ENCODE data around the gene CLIC4.
"Not testable (repeated sequence)": the region's sequence is repeated elsewhere in the genome, so short reads cannot be mapped to it uniquely, and the experiment has no call there.

The CLIC4 gene

DNA sequence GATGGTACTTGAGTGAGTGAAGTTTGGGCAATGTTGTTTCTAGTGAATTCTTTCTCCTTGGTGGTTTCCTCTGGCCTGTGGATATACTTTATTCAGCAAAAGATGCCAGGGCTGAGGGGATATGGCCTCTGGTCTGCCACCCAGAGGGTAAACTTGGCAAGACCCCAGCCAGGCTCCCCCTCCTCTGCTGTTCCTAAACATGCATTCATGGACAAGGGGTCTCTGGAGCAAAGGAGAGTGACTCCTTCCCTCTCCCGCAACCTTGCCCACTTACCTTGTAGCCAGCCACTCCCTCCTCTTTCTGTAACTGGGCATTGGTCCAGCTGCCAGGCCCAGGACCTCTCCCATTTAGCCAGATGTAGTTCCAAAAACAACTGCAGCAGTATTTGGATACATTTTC lies 141.0 kb downstream of the CLIC4 start:
- DNase-seq: no peak

DNA sequence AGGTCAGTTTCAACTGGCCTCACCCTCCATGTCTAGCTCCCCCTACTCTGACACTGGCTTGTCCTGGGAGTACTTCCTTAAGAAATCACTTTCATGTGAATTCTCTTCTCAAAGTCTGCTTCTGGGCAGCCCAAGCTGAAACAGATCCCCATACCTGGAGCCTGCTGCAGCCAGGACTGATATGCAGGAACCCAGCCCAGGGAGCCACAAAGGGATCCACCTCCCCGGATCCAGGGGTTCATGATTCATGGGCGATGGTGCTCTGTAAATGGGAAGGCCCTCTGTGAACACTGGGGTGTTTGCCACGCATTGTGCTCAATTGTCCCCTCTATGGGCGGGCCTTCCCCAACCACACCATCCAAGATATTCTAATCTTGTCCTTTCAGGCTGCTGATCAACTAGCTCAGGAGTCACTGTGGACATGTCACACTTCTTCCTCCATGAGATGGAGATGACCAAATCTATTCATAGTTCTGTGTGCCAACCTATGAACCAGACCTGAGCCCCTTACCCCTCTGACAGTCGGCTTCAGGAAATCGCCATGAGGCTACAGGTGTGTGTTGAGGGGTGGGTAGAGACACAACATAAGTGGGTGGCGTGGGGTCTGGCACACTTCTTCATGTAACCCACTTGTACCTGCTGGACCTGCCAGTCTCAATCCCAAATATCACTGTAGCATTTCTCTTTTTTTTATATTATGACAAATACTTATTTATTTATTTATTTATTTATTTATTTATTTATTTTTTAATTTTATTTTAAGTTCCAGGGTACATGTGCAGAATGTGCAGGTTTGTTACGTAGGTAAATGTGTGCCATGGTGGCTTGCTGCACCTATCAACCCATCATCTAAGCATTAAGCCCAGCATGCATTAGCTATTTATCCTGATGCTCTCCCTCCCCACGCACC lies 143.1 kb downstream of the CLIC4 start:
- DNase-seq: no peak

GRCh38 chr1:24888971-24889676 lies 143.9 kb downstream of the CLIC4 start:
- no peak for DNase-seq

DNA sequence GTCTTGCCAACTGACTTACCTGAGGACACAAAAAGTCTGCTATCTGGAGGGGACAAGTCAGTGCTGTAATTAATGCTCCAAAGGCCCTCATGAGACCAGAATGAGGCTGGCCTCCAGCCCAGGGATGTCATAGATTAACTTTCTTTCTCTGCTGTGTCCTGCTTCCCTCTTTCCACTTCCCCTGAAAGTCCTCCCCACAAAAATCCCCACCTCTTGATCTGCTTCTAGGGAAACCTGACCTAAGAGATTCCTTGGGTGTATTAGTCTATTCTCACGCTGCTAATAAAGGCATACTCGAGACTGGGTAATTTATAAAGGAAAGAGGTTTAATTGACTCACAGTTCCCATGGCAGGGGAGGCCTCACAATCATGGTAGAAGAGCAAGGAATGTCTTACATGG lies 145.6 kb downstream of the CLIC4 start:
- DNase-seq: no peak

DNA sequence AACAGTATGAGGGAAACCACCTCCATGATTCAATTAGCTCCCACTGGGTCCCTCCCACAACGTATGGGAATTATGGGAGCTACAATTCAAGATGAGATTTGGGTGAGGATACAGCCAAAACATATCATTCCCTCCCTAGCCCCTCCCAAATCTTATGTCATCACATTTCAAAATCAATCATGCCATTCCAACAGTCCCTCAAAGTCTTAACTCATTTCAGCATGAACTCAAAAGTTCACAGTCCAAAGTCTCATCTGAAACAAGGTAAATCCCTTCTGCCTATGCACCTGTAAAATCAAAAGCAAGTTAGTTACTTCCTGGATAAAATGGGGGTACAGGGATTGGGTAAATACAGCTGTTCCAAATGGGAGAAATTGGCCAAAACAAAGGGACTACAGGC lies 146.1 kb downstream of the CLIC4 start:
- DNase-seq: not testable (repeated sequence)

DNA sequence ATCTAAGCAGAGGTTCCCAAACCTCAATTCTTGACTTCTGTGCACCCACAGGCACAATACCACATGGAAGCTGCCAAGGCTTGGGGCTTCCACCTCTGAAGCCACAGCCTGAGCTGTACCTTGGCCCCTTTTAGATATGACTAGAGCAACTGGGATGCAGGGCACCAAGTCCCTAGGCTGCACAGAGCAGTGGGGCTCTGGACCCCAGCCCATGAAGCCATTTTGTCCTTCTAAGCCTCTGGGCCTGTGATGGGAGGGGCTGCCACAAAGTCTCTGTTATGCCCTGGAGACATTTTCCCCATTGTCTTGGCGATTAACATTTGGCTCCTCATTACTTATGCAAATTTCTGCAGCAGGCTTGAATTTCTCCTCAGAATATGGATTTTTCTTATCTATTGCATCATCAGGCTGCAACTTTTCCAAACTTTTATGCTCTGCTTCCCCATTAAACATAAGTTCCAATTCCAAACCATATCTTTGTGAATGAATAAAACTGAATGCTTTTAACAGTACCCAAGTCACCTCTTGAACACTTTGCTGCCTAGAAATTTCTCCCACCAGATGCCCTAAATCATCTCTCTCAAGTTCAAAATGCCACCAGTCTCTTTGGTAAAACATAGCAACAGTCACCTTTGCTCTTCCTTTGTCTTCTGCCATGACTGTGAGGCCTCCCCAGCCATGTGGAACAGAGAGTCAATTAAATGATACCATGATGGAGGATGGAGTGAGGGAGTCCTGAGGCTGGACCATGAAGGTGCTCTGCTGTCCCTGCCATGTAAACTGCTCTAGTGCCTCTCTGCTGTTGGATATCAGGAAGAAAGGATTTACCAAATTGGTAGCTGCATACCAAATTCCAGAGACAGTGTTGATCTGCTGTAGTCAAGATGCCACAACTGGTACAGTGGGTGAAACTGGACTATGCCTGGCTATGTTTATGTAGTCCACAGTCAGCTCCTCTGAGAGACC lies 147.2 kb downstream of the CLIC4 start:
- no peak for DNase-seq

- no peak for DNase-seq
Observed at GRCh38 chr1:24893431-24893830, 148.2 kb downstream of the CLIC4 start.

Data from NCI-H69 (cell line).